Stimulated activated CD4-positive, alpha-beta T cell treated with anti-CD3 and anti-CD28 coated beads, Interleukin-12 subunit alpha, Interleukin-12 subunit beta, amount 100 ng/mL, for 48 hours (primary cell): Measurements from ENCODE around the gene USP35.
"Not testable (repeated sequence)": the region's sequence is repeated elsewhere in the genome, so short reads cannot be mapped to it uniquely, and the experiment has no call there.

Experiments used
- DNase-seq, 3 donors: peaks; one replicate each; pipeline ENCODE4 v3.0.0-alpha.2; 2020; ENCODE audit warnings: low read depth in 2 of 3, low spot score in 1 of 3

Gene USP35

GRCh38 chr11:78170413-78170812 lies 18.3 kb upstream of the USP35 start:
- no peak for DNase-seq

- no peak for DNase-seq
Measured at GRCh38 chr11:78170874-78171549, 17.7 kb upstream of the USP35 start.

- DNase-seq: no peak
Measured at GRCh38 chr11:78171951-78172350, 16.8 kb upstream of the USP35 start.

- DNase-seq: not testable (repeated sequence)
Measured at GRCh38 chr11:78175862-78176261, 12.9 kb upstream of the USP35 start.

- DNase-seq: no peak
Measured at GRCh38 chr11:78176605-78177141, 12.0 kb upstream of the USP35 start.

GRCh38 chr11:78177216-78177615 lies 11.5 kb upstream of the USP35 start:
- DNase-seq: no peak

GRCh38 chr11:78179459-78180071 lies 9.2 kb upstream of the USP35 start:
- DNase-seq: no peak

- no peak for DNase-seq
Measured at GRCh38 chr11:78180751-78181150, 8.0 kb upstream of the USP35 start.

- no peak for DNase-seq
Measured at GRCh38 chr11:78181185-78181584, 7.5 kb upstream of the USP35 start.

GRCh38 chr11:78187366-78188285 lies 1.1 kb upstream of the USP35 start:
- DNase-seq: peak; percentile 66 to 82 (median 74)

- no peak for DNase-seq
Measured at GRCh38 chr11:78189174-78189724, 530 bp downstream of the USP35 start.

GRCh38 chr11:78189851-78190250 lies 1.1 kb downstream of the USP35 start:
- no peak for DNase-seq

- no peak for DNase-seq
Measured at GRCh38 chr11:78190374-78190773, 1.7 kb downstream of the USP35 start.

GRCh38 chr11:78190871-78191538 lies 2.3 kb downstream of the USP35 start:
- no peak for DNase-seq

- no peak for DNase-seq
Measured at GRCh38 chr11:78192223-78192719, 3.6 kb downstream of the USP35 start.

GRCh38 chr11:78192911-78193351 lies 4.2 kb downstream of the USP35 start:
- no peak for DNase-seq

GRCh38 chr11:78193806-78194205 lies 5.1 kb downstream of the USP35 start:
- no peak for DNase-seq

- DNase-seq: no peak
Measured at GRCh38 chr11:78194490-78194889, 5.8 kb downstream of the USP35 start.

- DNase-seq: no peak
Measured at GRCh38 chr11:78195917-78196560, 7.3 kb downstream of the USP35 start.

- no peak for DNase-seq
Measured at GRCh38 chr11:78196661-78197091, 8.0 kb downstream of the USP35 start.
